B cell (primary cell): Measurements from ENCODE around the gene PCSK1. TPM values are rescaled to one million over a fixed set of nuclear protein-coding genes. Genes with fewer than 3 reads are reported as not detected.

Source experiments
- ATAC-seq: fragments of 200-7000 bp; cut with Tn5 transposase; one replicate; pipeline ENCODE4 v1.10.0; 2021; ENCODE audit warnings: low read depth, mild to moderate bottlenecking, moderate number of reproducible peaks, moderate library complexity
- CTCF ChIA-PET: fragments of 350-600 bp; sonication (Branson Sonifier 250); formaldehyde crosslinking; loops from one replicate; lab custom pipeline; 2021; ENCODE audit warnings: antibody characterized with exemption, inconsistent platforms; lab: Charles Lee
- POLR2A ChIA-PET: fragments of 350-600 bp; sonication (Branson Sonifier 250); formaldehyde crosslinking; loops from one replicate; lab custom pipeline; 2021; ENCODE audit warnings: antibody characterized with exemption; lab: Charles Lee
- DNase-seq: peaks from one replicate; pipeline ENCODE4 v3.0.0; 2013
- H2AFZ ChIP-seq: 2 replicates; pipeline ENCODE4 v1.6.1; 2012; ENCODE audit warnings: mild to moderate bottlenecking, low read depth, low read length; ENCODE audit not compliant: insufficient read depth, poor library complexity, severe bottlenecking
- H3K27ac ChIP-seq, 2 donors: 1 replicate in 1 of 2; 2 replicates in 1 of 2; pipeline ENCODE4 v1.5.1; 2012 to 2013; ENCODE audit warnings: low read length in 2 of 2, mild to moderate bottlenecking in 2 of 2, moderate library complexity in 1 of 2
- H3K27me3 ChIP-seq, 4 experiments: fragments of 200-600 bp in 1 of 4; sonication (generic) in 1 of 4; replicated peaks in 1 of 4; 1 replicate in 2 of 4; 2 replicates in 2 of 4; pipeline versions ENCODE4 v1.6.1 to v1.7.0; 2013 to 2016; ENCODE audit warnings: low read length in 3 of 4, mild to moderate bottlenecking in 2 of 4, mixed read lengths in 1 of 4, moderate library complexity in 1 of 4; ENCODE audit not compliant: insufficient read depth in 4 of 4, control insufficient read depth in 3 of 4; ENCODE audit errors: control extremely low read depth in 1 of 4
- H3K36me3 ChIP-seq, 2 experiments: replicated peaks in 1 of 2; 1 replicate in 1 of 2; 2 replicates in 1 of 2; pipeline versions ENCODE4 v1.6.1 to v1.7.1; 2013; ENCODE audit warnings: low read length in 1 of 2; ENCODE audit not compliant: insufficient read depth in 2 of 2, control insufficient read depth in 1 of 2; ENCODE audit errors: control extremely low read depth in 1 of 2, extremely low read depth in 1 of 2
- H3K4me1 ChIP-seq, 2 donors: fragments of 200-600 bp in 1 of 2; sonication (generic) in 1 of 2; 1 replicate in 1 of 2; 2 replicates in 1 of 2; pipeline versions ENCODE4 v1.5.1 to v1.6.1; 2013 to 2017; ENCODE audit warnings: low read length in 2 of 2; ENCODE audit not compliant: control insufficient read depth in 2 of 2, insufficient read depth in 2 of 2
- H3K4me2 ChIP-seq: replicated peaks from 2 replicates; pipeline ENCODE3; 2012; ENCODE audit warnings: mild to moderate bottlenecking, low read depth, low read length; ENCODE audit not compliant: poor library complexity, severe bottlenecking
- H3K4me3 ChIP-seq, 5 experiments: fragments of 200-600 bp in 1 of 5; sonication (generic) in 1 of 5; 1 replicate in 3 of 5; 2 replicates in 2 of 5; pipeline versions ENCODE4 v1.5.1 to v1.7.0; 2011 to 2016; ENCODE audit warnings: low read length in 4 of 5, mild to moderate bottlenecking in 4 of 5, low read depth in 2 of 5, control low read depth in 1 of 5, moderate library complexity in 1 of 5; ENCODE audit not compliant: insufficient read depth in 1 of 5; ENCODE audit errors: control extremely low read depth in 1 of 5, extremely low read depth in 1 of 5
- H3K79me2 ChIP-seq: fragments of 200-600 bp; sonication (generic); one replicate; pipeline ENCODE4 v1.6.0; 2016; ENCODE audit warnings: low read length; ENCODE audit not compliant: control insufficient read depth, insufficient read depth
- H3K9ac ChIP-seq: fragments of 200-600 bp; sonication (generic); 2 replicates; pipeline ENCODE4 v1.6.1; 2017; ENCODE audit warnings: mild to moderate bottlenecking, low read length, moderate library complexity
- H3K9me3 ChIP-seq, 3 donors: one replicate each; pipeline versions ENCODE4 v1.6.1 to v1.7.1; 2013; ENCODE audit warnings: low read length in 2 of 3; ENCODE audit not compliant: control insufficient read depth in 2 of 3, insufficient read depth in 1 of 3; ENCODE audit errors: control extremely low read depth in 1 of 3
- H4K20me1 ChIP-seq: 2 replicates; pipeline ENCODE4 v1.6.0; 2012; ENCODE audit warnings: mild to moderate bottlenecking, low read length; ENCODE audit not compliant: insufficient read depth, control insufficient read depth, poor library complexity, severe bottlenecking
- H3K27ac Mint-ChIP-seq: one replicate; pipeline ENCODE4 v1.8.0; 2021; ENCODE audit warnings: mixed read lengths
- H3K27me3 Mint-ChIP-seq: one replicate; pipeline ENCODE4 v1.8.0; 2021; ENCODE audit warnings: mixed read lengths
- H3K4me1 Mint-ChIP-seq: one replicate; pipeline ENCODE4 v1.8.0; 2021; ENCODE audit warnings: mixed read lengths
- H3K4me3 Mint-ChIP-seq: one replicate; pipeline ENCODE4 v1.8.0; 2021; ENCODE audit warnings: mixed read lengths
- H3K9me3 Mint-ChIP-seq: one replicate; pipeline ENCODE4 v1.8.0; 2022; ENCODE audit warnings: mixed read lengths; ENCODE audit not compliant: insufficient read depth
- EZH2 ChIP-seq: IDR thresholded peaks from 2 replicates; pipeline ENCODE4 v1.6.1; 2012; ENCODE audit warnings: borderline replicate concordance, low read depth, mild to moderate bottlenecking, moderate library complexity, low read length; ENCODE audit not compliant: insufficient read depth, poor library complexity, severe bottlenecking
- WGBS: methylation state at CpG from one replicate; pipeline ENCODE4 v1.1.5; 2013; ENCODE audit warnings: missing lambda C conversion rate; ENCODE audit not compliant: insufficient coverage; 5-methylcytosine and 5-hydroxymethylcytosine counted together
- intact Hi-C: fragments of 100-400 bp; cut with micrococcal nuclease; formaldehyde crosslinking; loops from one replicate; pipeline ENCODE4 v1.10.0; 2022
- polyA plus RNA-seq: library from polyadenylated mRNA; depleted of rRNA; stranded (reverse); fragments of >200 nt; gene quantifications from 2 replicates; pipeline ENCODE4 v1.2.3, GENCODE V29; 2012
- total RNA-seq, 2 donors: library from RNA; stranded (reverse); fragments of 120-200 nt in 1 of 2; gene quantifications; 1 replicate in 1 of 2; 2 replicates in 1 of 2; pipeline versions ENCODE4 v1.2.3 to v1.2.4, GENCODE V29; 2013 to 2022
- TF ChIP-seq, protein P1 (sequence below): fragments of 200-600 bp; IDR thresholded peaks from one replicate; pipeline ENCODE4 v1.8.0; 2022; ENCODE audit warnings: antibody characterized with exemption, mild to moderate bottlenecking

Gene PCSK1
- total and polyA plus RNA-seq, 2 donors (not counting 1 experiment from before 2014, with no cell fraction given): not detected

- H3K27ac ChIP-seq: no peak overlapping the region
- DNase-seq (no peak), ATAC-seq (no peak)
- H3K9ac ChIP-seq: no peak overlapping the region
- no peaks in the 10 kb centered on the region for H3K4me1 ChIP-seq
- H3K27me3 Mint-ChIP-seq: peaks cover 22% of the 10 kb centered on the region
- ChIA-PET POLR2A (no interaction called here), CTCF (no interaction called here)
- TF ChIP-seq EZH2: no peak
- TF ChIP-seq, protein P1, sequence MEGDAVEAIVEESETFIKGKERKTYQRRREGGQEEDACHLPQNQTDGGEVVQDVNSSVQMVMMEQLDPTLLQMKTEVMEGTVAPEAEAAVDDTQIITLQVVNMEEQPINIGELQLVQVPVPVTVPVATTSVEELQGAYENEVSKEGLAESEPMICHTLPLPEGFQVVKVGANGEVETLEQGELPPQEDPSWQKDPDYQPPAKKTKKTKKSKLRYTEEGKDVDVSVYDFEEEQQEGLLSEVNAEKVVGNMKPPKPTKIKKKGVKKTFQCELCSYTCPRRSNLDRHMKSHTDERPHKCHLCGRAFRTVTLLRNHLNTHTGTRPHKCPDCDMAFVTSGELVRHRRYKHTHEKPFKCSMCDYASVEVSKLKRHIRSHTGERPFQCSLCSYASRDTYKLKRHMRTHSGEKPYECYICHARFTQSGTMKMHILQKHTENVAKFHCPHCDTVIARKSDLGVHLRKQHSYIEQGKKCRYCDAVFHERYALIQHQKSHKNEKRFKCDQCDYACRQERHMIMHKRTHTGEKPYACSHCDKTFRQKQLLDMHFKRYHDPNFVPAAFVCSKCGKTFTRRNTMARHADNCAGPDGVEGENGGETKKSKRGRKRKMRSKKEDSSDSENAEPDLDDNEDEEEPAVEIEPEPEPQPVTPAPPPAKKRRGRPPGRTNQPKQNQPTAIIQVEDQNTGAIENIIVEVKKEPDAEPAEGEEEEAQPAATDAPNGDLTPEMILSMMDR: no peak
- no peaks in the 10 kb centered on the region for H4K20me1 ChIP-seq
- no peaks in the 10 kb centered on the region for H3K79me2 ChIP-seq
- no peaks in the 10 kb centered on the region for H3K36me3 ChIP-seq
- no peaks in the 10 kb centered on the region for H3K9me3 ChIP-seq
- H3K4me3 ChIP-seq: no peak overlapping the region
- intact Hi-C loops: no loop called here
- WGBS: no CpG with 5 or more reads among the region's 2 CpGs
- H2AFZ ChIP-seq: no peak overlapping the region
- peaks cover 0 to 9% (median 1%) of the 10 kb centered on the region in 4 experiments for H3K27me3 ChIP-seq
- no peak overlapping the region for H3K27ac Mint-ChIP-seq
- no peaks in the 10 kb centered on the region for H3K4me1 Mint-ChIP-seq
- H3K4me2 ChIP-seq: no peak overlapping the region
- H3K9me3 Mint-ChIP-seq: no peaks in the 10 kb centered on the region
- H3K4me3 Mint-ChIP-seq: no peak overlapping the region
These were observed 55.9 kb downstream of the PCSK1 start for GRCh38 chr5:96377167-96377566.

- no peaks in the 10 kb centered on the region for H3K79me2 ChIP-seq
- H3K4me2 ChIP-seq: no peak overlapping the region
- H3K27me3 Mint-ChIP-seq: peaks cover 27% of the 10 kb centered on the region
- H3K4me3 Mint-ChIP-seq: no peak overlapping the region
- H3K27ac ChIP-seq: no peak overlapping the region
- H3K4me3 ChIP-seq: no peak overlapping the region
- DNase-seq: no peak
- POLR2A ChIA-PET: no interaction called here
- CTCF ChIA-PET: no interaction called here
- H3K27me3 ChIP-seq: peaks cover 0 to 9% (median 1%) of the 10 kb centered on the region in 4 experiments
- ATAC-seq: no peak
- WGBS: no CpG with 5 or more reads among the region's 5 CpGs
- no peaks in the 10 kb centered on the region for H3K36me3 ChIP-seq
- intact Hi-C loops: no loop called here
- no peak overlapping the region for H3K9ac ChIP-seq
- TF ChIP-seq, protein P1: no peak
- TF ChIP-seq EZH2: no peak
- H3K4me1 Mint-ChIP-seq: no peaks in the 10 kb centered on the region
- H3K9me3 Mint-ChIP-seq: no peaks in the 10 kb centered on the region
- H3K27ac Mint-ChIP-seq: no peak overlapping the region
- H2AFZ ChIP-seq: no peak overlapping the region
- H4K20me1 ChIP-seq: no peaks in the 10 kb centered on the region
- H3K9me3 ChIP-seq: no peaks in the 10 kb centered on the region
- H3K4me1 ChIP-seq: no peaks in the 10 kb centered on the region
These were observed 58.4 kb downstream of the PCSK1 start for GRCh38 chr5:96374653-96375052.
